ENCODE results near the gene AMIGO1.

The AMIGO1 gene

DNA sequence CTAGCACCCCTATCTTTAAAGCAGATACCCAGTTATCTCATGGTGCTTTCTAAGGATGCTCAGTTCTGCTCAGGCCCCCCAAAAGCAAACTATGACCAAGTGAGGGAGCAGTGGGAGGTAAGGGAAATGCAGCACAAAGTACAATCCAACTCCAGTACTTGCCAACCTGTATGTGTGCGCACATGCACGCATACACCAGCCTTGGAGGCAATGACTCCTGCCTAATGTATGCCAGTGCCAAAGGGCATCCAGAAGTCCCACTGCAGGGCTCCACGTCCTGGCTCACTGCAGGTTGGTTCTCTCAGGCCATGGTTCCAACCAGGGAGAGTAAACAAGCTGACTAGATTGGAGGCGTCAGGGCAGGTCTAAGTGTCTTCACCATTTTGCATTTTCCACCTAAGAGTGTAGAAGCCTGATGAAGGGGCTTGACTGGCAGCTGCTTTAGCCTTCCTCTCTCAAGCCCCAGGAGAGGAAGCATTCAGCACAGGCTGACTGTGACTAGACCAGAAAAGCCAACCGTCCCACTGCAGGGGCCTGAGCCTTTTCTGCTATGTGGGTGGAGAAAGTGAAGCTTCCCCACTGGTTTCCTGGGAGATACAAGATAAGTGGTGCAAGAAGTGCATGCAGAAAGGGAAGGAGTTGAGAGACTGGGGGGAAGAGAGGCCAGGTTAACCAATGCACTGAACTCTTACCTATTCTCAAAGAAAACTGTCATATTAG, 7.7 kb downstream of the AMIGO1 start:
- DNase-seq, result no peak

- DNase-seq, result no peak
Observed at GRCh38 chr1:109500941-109501381, 8.6 kb downstream of the AMIGO1 start.

- no peak for DNase-seq
Observed at GRCh38 chr1:109499661-109500536, 9.6 kb downstream of the AMIGO1 start.

GRCh38 chr1:109499081-109499480, 10.4 kb downstream of the AMIGO1 start:
- DNase-seq, result no peak

DNA sequence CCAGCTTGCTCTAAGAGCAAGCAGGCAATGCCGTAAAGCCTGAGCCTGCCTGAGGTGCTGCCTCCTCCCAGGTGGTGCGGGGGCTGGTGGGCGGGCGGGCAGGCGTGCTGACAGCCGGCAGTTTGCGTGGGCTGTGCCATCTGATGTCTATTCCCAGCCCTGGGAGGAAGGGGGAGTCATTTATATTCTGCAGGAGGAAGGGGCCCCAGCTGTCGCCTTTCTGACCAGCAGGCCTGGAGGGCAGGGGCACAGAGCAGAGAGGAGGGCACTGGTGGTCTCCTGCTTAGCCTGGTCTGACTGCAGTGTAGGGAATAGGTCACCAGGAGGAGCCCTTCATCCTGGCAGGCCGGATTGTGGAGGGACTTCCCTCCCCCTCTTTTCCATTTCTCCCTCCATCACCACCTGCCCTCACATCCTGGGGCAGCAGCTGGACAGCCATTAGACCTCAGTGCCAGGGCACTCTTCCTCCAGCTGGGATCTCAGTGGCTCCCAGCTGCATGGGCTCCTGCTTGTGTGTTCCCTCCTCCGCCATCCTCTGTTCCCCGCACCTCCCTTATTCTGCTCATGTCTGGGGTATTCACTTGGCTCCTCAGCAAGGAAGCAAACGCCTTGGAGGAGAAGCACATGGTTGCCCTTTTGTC, 11.2 kb downstream of the AMIGO1 start:
- no peak for DNase-seq

DNA sequence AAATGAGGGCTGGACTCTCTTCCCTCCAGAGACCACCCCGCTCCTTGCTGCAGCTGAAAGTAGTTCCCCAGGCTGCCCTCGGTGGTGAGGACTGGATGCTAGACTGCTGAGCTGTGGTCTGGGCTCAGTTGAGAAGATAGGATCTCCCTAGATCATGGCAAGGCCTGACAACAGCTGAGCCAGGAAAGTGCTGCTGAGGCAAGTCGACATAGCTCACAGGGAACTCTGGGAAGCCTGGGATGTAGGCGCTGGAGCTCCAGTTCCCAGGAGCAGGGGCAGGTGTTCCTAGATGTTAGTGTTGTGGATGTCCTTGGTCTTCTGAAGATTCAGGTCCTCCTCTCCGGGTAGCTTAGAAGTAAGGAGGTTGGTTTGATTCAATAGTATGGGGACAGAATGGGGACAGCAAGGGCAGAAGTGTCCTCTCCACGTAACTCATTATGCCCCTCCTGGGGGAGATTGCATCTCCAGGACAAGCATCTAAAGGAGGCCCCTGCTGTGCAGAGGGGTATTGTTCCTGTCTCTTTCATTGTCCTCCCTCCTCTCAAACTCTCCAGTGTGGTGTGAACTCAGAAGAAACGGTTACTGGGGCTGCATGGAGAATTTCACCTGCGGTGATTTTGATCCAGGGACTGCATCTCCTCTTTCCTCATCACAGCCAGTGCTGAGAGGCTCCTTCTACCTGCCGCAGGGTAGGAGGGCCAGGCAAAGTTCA, 11.9 kb downstream of the AMIGO1 start:
- no peak for DNase-seq

DNA sequence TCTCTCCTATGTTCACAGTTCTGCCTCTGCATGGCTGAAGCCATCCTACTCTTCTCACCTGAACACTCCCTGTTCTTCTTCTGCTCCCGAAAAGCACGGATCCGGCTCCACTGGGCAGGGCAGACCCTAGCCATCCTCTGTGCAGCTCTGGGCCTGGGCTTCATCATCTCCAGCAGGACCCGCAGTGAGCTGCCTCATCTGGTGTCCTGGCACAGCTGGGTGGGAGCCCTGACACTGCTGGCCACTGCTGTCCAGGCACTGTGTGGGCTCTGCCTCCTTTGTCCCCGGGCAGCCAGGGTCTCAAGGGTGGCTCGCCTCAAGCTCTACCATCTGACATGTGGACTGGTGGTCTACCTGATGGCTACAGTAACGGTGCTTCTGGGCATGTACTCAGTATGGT, 13.8 kb downstream of the AMIGO1 start:
- DNase-seq, result no peak

- peak; percentile 92 for DNase-seq
Observed at GRCh38 chr1:109493805-109494539, 15.6 kb downstream of the AMIGO1 start, which contains the start of gene CYB561D1. Gene CYB561D1, plus strand, starts transcription at chr1:109494094. Its CDS starts 46 bp downstream, at chr1:109494140.

GRCh38 chr1:109493227-109493626, 16.3 kb downstream of the AMIGO1 start:
- no peak for DNase-seq

- DNase-seq, result no peak
Observed at GRCh38 chr1:109492779-109493178, 16.7 kb downstream of the AMIGO1 start.

DNA sequence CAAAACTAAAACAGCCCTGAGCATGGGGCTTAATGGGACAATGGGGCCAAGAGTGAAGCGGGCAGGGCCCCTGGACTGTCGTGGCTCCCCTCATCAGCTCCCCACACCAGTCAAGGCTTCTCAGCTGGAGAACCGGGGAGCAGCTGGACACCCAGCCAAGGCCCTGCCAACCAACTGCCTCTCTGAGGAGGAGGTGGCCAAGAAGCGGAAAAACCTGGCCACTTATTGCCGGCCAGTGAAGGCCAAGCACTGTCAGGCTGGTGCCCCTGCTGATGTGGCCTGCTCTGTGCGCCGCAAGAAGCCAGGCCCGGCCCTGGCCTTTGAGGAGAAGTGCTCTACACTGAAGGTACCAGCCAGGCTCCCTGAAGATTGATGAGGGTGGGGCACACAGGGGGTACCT, 18.2 kb downstream of the AMIGO1 start:
- DNase-seq, result no peak

- no peak for DNase-seq
Observed at GRCh38 chr1:109490934-109491302, 18.6 kb downstream of the AMIGO1 start.

DNA sequence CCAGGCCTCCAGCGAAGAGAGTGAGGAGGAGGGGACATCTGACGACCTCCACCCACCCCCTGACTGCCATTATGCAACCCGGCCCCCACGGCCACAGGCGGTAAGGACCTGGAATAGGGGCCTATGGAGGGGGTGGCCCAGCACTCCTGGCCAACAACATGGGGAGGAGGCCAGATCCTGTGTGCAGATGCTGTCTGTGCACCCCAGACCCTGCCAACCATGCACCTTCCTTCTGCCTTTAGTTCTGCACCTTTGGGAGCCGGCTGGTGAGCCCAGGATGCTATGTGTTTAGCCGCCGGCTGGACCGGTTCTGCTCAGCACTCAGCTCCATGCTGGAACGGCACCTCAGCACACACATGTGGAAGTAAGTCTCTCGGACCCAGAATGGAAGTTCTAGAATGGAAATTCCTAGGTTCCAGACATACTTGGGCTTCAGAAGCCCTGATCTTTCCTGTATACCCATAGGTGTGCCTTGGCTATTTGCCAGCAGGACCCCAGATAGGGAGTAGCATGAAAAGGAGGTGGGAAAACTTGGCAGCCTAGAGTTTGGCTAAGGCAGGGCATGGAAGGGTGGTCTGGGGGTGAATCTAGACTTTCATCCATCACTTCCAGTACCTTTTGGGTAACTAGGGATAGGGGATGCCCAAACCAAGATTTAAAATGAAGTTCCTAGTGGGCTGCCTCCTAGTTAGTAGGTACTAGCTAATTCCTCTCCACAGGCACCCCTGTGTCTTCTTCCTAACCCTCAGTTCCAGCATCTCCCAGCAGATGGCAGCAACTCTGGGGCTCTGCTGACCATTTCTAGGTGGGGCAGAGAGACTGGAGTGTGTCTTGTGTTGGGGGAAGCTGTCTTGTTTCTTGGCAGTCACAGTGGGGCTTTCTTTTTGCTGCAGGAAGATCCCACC, 19.2 kb downstream of the AMIGO1 start:
- peak; percentile 21 for DNase-seq

DNA sequence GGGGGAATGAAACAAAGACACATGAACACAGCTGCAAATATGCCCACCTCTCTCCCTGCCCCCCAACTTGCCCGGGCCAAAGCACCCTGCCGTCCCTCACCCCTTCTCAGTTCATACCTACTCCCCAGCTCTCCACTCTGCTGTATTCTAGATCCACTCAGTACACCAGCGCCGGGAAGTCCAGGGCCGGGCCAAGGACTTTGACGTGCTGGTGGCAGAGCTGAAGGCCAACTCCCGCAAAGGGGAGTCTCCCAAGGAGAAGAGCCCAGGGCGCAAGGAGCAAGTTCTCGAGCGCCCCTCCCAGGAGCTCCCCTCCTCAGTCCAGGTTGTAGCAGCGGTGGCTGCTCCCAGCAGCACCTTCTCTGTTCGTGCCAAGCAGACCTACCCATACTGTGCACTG, 20.8 kb downstream of the AMIGO1 start:
- no peak for DNase-seq

- DNase-seq, result no peak
Observed at GRCh38 chr1:109488201-109488600, 21.3 kb downstream of the AMIGO1 start.

GRCh38 chr1:109487261-109487660, 22.3 kb downstream of the AMIGO1 start:
- DNase-seq, result no peak

- DNase-seq, result no peak
Observed at GRCh38 chr1:109485001-109485400, 24.5 kb downstream of the AMIGO1 start.

GRCh38 chr1:109484519-109484975, 25.0 kb downstream of the AMIGO1 start:
- no peak for DNase-seq

- DNase-seq, result peak; percentile 93
Observed at GRCh38 chr1:109483672-109484518, 25.6 kb downstream of the AMIGO1 start, which contains the start of gene ATXN7L2. Gene ATXN7L2, plus strand, starts transcription at chr1:109483905. Its CDS starts 49 bp downstream, at chr1:109483954.
